Measurements from ENCODE around the gene CDH2.

- TF ChIP-seq CTCF (IDR thresholded peaks at IDR 0.05) = no peak
- TF ChIP-seq POLR2A (IDR thresholded peaks at IDR 0.05) = no peak
- no peak for TF ChIP-seq POLR2AphosphoS5 (IDR thresholded peaks at IDR 0.05)
These were observed 24.6 kb downstream of the CDH2 start for GRCh38 chr18:28152354-28152753.

All from suprapubic skin (tissue), 4 donors.